DMS79 treated with DMSO at 0.1 percent for 48 hours (cell line): ENCODE measurements around the gene PPARA.
"Not testable (repeated sequence)": the region's sequence is repeated elsewhere in the genome, so short reads cannot be mapped to it uniquely, and the experiment has no call there.

Source experiments
- DNase-seq: peaks from one replicate; lab custom pipeline; 2025; lab: John Stamatoyannopoulos, UW

The PPARA gene

GRCh38 chr22:46172522-46173110 is 22.3 kb downstream of the PPARA start:
- no peak for DNase-seq

DNA sequence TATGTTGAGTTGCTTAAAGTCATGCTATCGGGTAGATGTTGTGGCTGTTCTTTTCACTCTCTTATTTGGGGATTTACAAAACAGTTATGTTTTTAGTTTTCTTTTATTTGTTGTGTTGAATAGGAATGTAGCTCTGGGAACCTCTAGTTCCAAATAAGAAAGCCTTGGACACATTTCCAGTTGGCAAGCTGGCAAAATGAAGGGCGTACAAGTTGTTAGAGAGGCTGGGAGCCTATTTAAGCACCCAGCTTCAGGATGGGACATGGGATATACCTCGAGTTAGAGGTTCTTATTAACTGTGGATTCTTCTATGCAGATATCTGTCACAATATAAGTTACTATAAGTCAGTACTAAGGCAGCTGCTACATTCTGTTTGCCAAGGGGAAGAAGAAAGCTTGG is 22.8 kb downstream of the PPARA start:
- no peak for DNase-seq

GRCh38 chr22:46175631-46176030 is 25.3 kb downstream of the PPARA start:
- DNase-seq = no peak

DNA sequence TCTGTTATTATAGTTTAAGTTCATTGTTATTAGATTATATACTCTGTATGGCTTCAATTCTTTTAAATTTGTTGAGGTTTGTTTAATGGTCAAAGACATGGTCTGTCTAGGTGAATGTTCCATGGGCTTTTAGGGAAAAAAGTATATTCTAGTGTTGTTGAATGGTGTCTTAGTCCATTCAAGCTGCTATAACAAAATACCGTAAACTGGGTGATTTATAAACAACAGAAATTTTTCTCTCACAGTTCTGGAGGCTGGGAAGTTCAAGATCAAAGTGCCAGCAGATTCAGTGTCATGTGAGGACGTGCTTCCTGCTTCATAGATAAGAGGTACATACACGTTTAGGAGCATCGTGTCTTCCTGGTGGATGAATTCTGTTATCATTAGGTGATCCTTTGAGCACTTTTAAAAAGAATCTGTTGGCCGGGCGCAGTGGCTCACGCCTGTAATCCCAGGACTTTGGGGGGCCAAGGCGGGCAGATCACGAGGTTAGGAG is 26.2 kb downstream of the PPARA start:
- DNase-seq = no peak

GRCh38 chr22:46178755-46179505 is 28.6 kb downstream of the PPARA start:
- DNase-seq = no peak

- DNase-seq = no peak
Observed at GRCh38 chr22:46179748-46180147, 29.4 kb downstream of the PPARA start.

DNA sequence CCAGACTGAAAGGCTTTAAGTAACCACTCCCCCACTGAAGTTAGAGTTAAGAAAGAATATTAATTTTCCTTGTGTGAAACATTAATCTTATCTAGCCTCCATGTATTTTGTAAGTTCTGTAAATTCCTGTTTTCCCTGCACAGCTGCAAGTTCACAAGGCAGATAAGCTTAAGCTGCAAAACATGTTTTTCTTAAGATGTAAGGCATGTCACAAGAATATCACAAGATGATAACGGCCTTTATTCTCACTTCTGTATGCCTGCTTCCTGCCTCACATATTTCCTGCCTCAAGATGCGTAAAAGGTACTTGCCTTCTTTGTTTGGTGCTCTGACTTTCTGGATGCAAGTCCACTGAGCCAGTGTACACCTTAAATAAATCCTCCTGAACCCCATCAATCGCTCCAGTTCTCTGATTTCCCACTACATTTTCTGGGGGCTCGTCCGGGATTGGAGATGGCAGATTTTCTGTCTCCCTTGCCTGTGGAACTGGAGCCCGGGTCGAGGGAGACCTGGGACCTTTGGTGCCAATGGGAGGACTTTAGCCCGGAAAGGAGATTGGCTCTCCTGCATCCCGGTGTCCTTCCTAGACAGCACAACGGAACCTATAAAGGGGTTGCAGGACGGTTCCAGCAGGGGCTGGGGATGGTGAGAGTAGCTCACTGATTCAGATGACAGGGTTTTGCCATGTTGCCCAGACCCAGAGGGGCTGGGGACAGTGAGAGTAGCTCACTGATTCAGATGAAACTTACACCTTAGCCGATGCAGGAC is 30.2 kb downstream of the PPARA start:
- no peak for DNase-seq

DNA sequence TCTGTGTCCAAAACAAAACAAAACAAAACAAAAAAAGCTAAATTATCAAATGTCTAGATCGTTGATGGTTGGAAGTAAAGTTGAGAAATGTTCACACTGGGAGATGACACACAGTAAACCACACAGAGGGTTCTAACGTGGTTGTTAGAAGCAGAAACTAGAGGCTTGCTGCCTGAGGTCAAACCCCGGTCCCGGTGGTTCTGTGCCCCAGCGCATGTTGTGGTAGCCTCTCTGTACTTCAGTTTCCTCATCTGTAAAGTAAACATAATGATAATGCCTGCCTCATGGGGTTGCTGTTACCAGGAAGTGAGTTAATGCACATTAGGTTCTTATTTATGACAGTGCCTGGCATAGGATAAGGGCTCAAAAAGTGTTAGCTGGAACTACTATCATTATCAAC is 33.4 kb downstream of the PPARA start:
- DNase-seq = no peak

DNA sequence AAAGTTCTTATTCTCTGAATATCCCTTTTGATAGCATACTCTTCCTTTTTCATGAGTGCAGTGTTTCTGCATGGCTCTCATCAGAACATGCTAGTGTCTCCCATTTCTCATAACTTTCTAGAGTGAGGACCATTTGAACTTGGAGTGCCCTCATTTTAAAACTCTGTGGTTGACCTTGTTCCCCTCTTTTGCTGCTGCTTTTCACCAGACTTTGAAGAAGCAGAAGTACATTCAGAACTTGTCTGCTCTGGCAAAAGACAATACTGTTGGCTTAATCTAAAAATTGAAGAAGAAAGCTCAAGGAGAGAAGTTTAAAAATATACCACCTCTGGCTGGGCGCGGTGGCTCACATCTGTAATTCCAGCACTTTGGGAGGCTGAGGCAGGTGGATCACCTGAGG is 35.0 kb downstream of the PPARA start:
- DNase-seq = no peak

GRCh38 chr22:46187862-46188261 is 37.5 kb downstream of the PPARA start:
- DNase-seq = no peak

DNA sequence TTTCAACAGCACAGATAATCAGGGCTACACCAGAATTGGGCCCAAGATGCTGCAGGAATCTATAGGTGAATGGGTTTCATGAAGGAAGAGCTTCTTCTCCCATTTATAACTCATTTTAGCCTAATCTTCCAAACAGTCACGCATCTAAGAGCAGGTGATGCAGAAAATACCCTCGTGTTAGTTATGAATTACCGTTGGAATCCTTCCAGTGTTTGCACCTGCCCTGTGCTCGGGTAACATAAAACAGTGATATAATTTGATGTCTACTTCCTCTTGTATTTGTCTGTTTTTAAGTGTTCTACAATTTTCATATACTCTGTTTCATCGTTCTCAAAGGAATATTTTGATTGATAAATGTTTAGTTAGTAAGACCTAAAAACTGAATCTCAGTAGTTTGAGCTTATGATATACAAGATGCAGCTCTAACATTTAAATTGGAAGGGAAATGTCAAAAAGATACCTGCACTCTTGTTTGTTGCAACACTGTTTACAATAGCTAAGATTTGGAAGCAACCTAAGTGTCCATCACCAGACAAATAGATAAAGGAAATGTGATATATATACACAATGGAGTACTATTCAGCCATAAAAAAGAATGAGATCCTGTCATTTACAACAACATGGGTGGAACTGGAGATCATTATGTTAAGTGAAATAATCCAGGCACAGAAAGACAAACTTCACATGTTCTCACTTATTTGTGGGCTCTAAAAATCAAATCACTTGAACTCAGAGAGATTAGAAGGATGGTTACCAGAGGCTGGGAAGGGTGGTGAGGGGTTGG is 42.1 kb downstream of the PPARA start:
- no peak for DNase-seq

DNA sequence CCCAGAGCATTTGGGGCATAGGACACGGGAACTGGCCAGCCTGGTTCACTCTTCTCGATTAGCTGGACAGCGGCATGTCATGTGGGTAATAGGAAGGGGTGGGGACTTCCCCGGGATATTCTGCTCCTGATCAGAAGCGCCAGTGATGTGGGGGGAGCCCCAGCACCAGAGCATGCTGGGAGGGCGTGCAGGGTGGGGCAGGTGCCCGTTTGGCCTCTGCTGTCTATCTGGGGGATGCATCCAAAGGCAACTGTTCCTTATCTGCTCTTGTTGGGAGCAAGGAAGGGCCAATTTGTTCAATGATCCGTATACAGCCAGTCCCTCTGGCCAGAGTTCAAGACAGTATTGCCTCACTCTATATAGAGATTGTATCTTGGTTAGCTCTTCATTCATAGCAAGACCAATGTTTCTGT is 43.6 kb downstream of the PPARA start:
- DNase-seq = no peak

- no peak for DNase-seq
Observed at GRCh38 chr22:46195487-46196165, 45.3 kb downstream of the PPARA start.

- no peak for DNase-seq
Observed at GRCh38 chr22:46196278-46196677, 46.0 kb downstream of the PPARA start.

GRCh38 chr22:46198274-46198673 is 47.9 kb downstream of the PPARA start:
- no peak for DNase-seq

- not testable (repeated sequence) for DNase-seq
Observed at GRCh38 chr22:46198806-46199205, 48.5 kb downstream of the PPARA start.

DNA sequence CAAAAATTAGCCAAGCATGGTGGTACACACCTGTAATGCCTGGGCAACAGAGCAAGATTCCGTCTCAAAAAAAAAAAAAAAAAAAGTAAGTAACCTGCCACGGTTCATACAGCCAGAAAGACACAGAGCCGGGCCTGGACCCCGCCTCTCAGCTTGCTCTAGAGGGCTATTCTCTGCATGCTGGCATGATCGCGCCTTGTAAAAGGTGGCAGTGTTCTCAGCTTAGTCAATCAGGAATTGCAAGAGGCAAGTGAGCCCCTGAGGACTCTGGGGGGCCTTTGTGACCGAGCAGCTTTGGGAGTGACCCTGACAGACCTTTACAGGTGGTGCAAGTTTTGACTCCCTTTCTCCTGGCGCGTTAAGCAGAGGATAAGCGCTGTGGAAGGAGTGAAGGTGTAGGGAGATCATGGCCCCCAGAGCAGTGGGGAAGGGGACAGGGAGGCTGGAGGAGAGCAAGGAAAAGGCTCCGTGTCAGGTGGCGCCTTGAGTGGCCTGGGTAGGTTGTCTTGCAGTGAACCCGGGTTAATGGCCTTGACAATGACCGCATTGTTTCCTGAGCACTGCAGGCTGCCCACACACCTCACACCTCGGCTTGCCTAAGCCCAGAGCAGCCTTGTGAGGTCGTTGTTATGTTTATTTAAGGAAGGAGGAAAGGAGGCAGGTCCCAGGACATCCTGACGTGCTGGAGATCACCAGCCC is 50.9 kb downstream of the PPARA start:
- no peak for DNase-seq

- DNase-seq = no peak
Observed at GRCh38 chr22:46202897-46203600, 52.7 kb downstream of the PPARA start.

- no peak for DNase-seq
Observed at GRCh38 chr22:46203601-46203980, 53.3 kb downstream of the PPARA start.

GRCh38 chr22:46209262-46209661 is 58.9 kb downstream of the PPARA start:
- DNase-seq = no peak
